ENCODE data around the gene INPP5A. TPM values are rescaled to one million over a fixed set of nuclear protein-coding genes. Genes with fewer than 3 reads are reported as not detected.

The INPP5A gene
- total RNA-seq, 1 experiment from 2014 or later = 22.6 TPM

GRCh38 chr10:132624061-132624846, 86.7 kb downstream of the INPP5A start:
- no TSS peak for BruUV-seq (replicated peaks)
- ChIA-PET CTCF (no interaction called here), POLR2A (ENCODE audit: unreplicated experiment) (no interaction called here)
- Histone ChIP-seq H3K4me3 (ENCODE audit: low read length) (no peak overlapping the region), H3K9ac (ENCODE audit: low read length) (no peak overlapping the region), H3K4me2 (ENCODE audit: low read length) (no peak overlapping the region), H3K27ac (ENCODE audit: low read length) (no peak overlapping the region), H3F3A (ENCODE audit: low read length, unreplicated experiment) (no peaks in the 10 kb centered on the region), H3K36me3 (ENCODE audit: low read depth, low read length) (peaks cover 3% of the 10 kb centered on the region; the same call in 1 of the 2 replicates), H3K79me2 (ENCODE audit: low read length) (no peaks in the 10 kb centered on the region), H4K20me1 (ENCODE audit: low read length) (no peaks in the 10 kb centered on the region), H3K4me1 (ENCODE audit: insufficient read depth, low read length) (no peaks in the 10 kb centered on the region), H3K27me3 (ENCODE audit: low read length) (no peaks in the 10 kb centered on the region), H2AFZ (ENCODE audit: low read length) (no peak overlapping the region), H3K9me3 (ENCODE audit: low read length) (0 out of 2 replicates have a peak, but pooled peaks cover 4% of the 10 kb centered on the region), H3K9me2 (replicated peaks; ENCODE audit: low read length) (no peaks in the 10 kb centered on the region)
- intact Hi-C loops (cut with micrococcal nuclease) = no loop called here
- TF ChIP-seq, protein P1, sequence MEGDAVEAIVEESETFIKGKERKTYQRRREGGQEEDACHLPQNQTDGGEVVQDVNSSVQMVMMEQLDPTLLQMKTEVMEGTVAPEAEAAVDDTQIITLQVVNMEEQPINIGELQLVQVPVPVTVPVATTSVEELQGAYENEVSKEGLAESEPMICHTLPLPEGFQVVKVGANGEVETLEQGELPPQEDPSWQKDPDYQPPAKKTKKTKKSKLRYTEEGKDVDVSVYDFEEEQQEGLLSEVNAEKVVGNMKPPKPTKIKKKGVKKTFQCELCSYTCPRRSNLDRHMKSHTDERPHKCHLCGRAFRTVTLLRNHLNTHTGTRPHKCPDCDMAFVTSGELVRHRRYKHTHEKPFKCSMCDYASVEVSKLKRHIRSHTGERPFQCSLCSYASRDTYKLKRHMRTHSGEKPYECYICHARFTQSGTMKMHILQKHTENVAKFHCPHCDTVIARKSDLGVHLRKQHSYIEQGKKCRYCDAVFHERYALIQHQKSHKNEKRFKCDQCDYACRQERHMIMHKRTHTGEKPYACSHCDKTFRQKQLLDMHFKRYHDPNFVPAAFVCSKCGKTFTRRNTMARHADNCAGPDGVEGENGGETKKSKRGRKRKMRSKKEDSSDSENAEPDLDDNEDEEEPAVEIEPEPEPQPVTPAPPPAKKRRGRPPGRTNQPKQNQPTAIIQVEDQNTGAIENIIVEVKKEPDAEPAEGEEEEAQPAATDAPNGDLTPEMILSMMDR (conservative IDR thresholded peaks at IDR 0.05; ENCODE audit: low read depth, low read length) = no peak
- TF ChIP-seq EZH2 (IDR thresholded peaks at IDR 0.05; ENCODE audit: low read length, unreplicated experiment) = no peak
- no peak for TF ChIP-seq EZH2phosphoT487 (IDR thresholded peaks at IDR 0.05; ENCODE audit: borderline replicate concordance, low read length)
- DNase-seq (no peak), ATAC-seq (no peak)

- no peak for TF ChIP-seq EZH2phosphoT487 (IDR thresholded peaks at IDR 0.05; ENCODE audit: borderline replicate concordance, low read length)
- TF ChIP-seq, protein P1 (conservative IDR thresholded peaks at IDR 0.05; ENCODE audit: low read depth, low read length) = no peak
- no peaks in the 10 kb centered on the region for H3K9me2 ChIP-seq (replicated peaks; ENCODE audit: low read length)
- no peaks in the 10 kb centered on the region for H4K20me1 ChIP-seq (ENCODE audit: low read length)
- ChIA-PET CTCF (no interaction called here), POLR2A (ENCODE audit: unreplicated experiment) (no interaction called here)
- H3K9ac ChIP-seq (ENCODE audit: low read length) = no peak overlapping the region
- H3K79me2 ChIP-seq (ENCODE audit: low read length) = no peaks in the 10 kb centered on the region
- no peak overlapping the region for H3K27ac ChIP-seq (ENCODE audit: low read length)
- H3K9me3 ChIP-seq (ENCODE audit: low read length) = 0 out of 2 replicates have a peak, but pooled peaks cover 2% of the 10 kb centered on the region
- DNase-seq (no peak), ATAC-seq (no peak)
- H3K4me3 ChIP-seq (ENCODE audit: low read length) = no peak overlapping the region
- intact Hi-C loops (cut with micrococcal nuclease) = no loop called here
- no peak overlapping the region for H2AFZ ChIP-seq (ENCODE audit: low read length)
- H3K4me1 ChIP-seq (ENCODE audit: insufficient read depth, low read length) = no peaks in the 10 kb centered on the region
- BruUV-seq (replicated peaks) = no TSS peak
- peaks cover 2% of the 10 kb centered on the region; the same call in 1 of the 2 replicates for H3K36me3 ChIP-seq (ENCODE audit: low read depth, low read length)
- H3F3A ChIP-seq (ENCODE audit: low read length, unreplicated experiment) = no peaks in the 10 kb centered on the region
- H3K27me3 ChIP-seq (ENCODE audit: low read length) = no peaks in the 10 kb centered on the region
- no peak overlapping the region for H3K4me2 ChIP-seq (ENCODE audit: low read length)
Observed at GRCh38 chr10:132624847-132625471, 87.4 kb downstream of the INPP5A start.

Measured in PC-3 (cell line).